HG03439 (cell line): ENCODE results near the gene MAP3K5.

Experiments
- ATAC-seq: cut with Tn5 transposase; IDR thresholded peaks from one replicate; pipeline ENCODE4 v1.9.1; 2021; ENCODE audit warnings: mild to moderate bottlenecking, moderate library complexity; ENCODE audit not compliant: unreplicated experiment

Gene MAP3K5

GRCh38 chr6:136548582-136549299 lies 243.5 kb downstream of the MAP3K5 start:
- ATAC-seq, result no peak

GRCh38 chr6:136547871-136548270 lies 244.4 kb downstream of the MAP3K5 start:
- no peak for ATAC-seq

DNA sequence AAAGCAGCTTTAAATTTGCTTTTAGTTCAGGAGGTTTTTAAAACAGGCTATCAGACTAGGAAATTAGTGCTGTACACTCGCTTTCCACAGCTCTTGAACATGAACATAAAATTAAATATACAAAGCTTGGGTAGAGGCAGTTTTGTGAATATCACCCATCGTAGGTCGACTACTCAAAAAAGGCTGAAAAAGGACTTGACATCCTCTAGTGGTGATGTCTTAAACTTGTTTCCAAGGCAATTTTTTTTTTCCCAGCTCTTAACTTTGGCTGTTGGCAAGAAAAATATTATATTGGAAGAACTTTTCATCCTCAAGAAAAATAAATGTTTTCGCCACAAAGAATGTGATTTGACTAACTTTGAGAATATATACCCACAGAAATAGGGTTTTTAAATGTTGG lies 244.9 kb downstream of the MAP3K5 start:
- ATAC-seq, result no peak

GRCh38 chr6:136546331-136546730 lies 245.9 kb downstream of the MAP3K5 start:
- no peak for ATAC-seq

DNA sequence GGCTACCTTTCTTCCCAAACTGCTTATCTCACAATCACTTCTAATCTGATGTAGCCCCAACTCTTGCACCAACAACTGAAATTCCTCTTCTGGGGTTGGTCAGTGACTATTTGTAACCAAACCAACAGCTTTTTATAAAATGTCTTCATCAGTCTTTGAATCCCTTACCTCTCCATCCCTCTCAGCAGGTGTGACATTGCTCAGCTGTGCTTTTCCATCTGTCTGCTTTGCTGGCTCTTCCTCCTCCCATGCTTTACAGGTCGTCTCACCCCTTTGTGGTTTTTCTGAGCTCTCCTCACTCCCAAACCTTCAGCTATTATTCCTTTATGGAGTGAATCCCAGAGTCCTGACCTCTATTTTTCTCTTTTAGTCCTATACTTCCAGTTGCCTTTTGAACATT lies 248.0 kb downstream of the MAP3K5 start:
- no peak for ATAC-seq

GRCh38 chr6:136541395-136541794 lies 250.9 kb downstream of the MAP3K5 start:
- ATAC-seq, result no peak

DNA sequence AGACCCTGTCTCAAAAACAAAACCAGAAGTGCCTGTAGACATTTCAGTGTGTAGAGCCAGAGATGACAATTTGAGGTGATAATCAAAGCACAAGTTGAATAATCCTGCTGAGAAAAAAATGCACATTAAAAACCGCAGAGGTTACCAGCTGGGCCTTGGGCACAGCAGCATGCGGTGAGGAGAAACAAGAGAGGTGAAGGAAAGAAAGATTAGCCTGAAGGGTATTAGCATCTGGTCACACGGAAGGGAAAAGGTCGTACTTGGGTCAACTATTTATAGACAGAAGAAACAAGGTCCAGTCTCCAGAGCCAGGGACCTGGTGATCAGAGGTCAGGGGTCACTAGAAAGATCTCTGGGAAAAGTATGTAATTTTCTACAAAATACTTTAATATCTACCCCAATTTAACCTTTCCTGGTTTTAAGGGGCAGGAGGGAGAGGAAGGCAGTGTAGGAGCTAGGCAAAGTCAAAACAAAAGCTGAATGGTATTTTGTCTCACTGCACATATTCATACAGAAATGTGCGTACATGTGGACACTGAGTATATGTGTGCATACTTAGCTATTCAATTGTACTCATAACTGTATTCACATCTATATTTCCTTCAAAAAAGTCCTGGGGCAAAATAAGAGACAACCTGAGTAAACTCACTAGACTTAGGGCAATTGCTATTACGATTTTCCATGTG lies 252.2 kb downstream of the MAP3K5 start:
- ATAC-seq, result no peak

DNA sequence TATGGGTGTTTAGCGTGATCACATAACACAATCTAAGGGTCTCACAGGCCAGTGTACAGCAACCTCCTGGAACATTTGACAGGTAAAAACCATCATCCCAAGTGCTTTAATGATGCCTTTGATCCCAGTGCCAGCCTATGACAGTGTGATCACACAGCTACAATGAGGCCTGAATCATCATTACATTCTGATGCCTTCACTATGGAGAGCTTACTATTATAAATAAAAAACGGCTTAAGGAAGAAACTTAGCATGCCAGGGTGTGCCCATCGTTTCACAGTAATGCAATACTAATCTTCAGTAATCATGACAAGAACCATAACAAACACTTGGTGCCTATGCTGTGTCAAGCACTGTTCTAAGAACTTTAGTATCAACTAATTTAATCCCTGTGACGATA lies 253.4 kb downstream of the MAP3K5 start:
- ATAC-seq, result no peak

GRCh38 chr6:136535880-136536650 lies 256.2 kb downstream of the MAP3K5 start:
- ATAC-seq, result no peak

DNA sequence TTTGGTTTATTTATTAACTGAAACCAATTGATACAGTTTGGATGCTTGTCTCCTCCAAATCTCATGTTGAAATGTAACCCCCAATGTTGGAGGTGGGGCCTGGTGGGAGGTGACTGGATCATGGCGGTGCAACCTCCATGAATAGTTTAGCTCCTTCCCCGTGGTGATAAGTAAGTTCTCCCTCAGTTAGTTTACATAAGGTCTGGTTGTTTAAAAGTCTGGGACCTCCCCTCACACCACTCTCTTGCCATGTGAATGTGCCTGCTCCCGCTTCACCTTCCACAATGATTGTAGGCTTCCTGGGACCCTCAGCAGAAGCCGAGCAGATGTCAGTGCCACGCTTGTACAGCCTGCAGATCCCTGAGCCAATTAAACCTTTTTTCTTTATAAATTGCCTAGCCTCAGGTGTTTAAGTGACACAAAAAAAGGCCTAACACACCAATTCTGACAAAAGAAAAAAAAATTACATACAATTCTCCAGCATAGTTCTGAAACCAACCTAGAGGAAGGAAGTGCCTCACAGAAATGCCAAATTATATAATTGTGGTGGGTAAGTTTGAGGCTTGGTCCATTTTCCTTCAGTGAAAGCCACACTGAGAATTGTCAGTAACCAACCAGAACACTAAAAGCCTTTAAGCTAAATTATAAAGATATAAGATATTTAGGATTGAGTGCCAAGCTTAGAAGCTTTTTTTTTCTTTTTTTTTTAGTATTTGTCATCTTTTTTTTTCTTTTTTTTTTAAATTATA lies 257.1 kb downstream of the MAP3K5 start:
- no peak for ATAC-seq

GRCh38 chr6:136534268-136534667 lies 258.0 kb downstream of the MAP3K5 start:
- ATAC-seq, result no peak

DNA sequence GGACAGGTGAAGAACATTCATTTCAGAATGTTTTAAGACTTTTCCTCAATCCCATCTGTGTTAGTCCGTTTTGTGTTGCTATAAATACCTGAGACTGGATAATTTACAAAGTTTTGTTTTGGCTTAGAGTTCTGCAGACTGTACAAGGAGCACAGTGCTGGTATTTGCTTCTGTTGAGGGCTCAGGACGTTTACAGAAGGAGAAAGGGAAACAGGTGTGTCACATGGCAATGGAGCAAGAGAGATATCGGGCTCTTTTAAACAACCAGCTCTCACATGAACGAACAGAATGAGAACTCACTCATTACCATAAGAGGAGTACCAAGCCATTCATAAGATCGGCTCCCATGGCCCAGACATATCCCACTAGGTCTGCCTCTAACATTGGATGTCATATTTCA lies 258.8 kb downstream of the MAP3K5 start:
- ATAC-seq, result no peak

DNA sequence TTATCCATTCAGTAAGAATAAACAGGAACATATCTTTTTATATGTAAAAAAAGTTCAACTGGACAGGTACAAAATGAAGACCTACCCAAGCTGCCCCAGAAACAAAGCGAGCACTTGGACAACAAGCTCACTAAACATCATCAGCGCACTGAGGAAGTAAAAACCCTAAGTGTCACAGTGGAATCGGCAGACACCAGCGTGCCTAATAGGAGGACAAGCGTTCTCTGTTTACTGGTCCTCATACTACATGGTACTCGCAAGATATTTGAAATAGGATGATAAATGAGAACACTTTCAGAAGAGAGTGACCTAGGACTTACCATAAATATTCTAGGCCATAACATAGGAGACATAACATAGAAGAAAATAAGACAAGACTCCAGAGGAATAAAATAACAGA lies 260.2 kb downstream of the MAP3K5 start:
- no peak for ATAC-seq

- ATAC-seq, result no peak
These were observed 262.6 kb downstream of the MAP3K5 start for GRCh38 chr6:136529710-136530109.

- no peak for ATAC-seq
These were observed 263.8 kb downstream of the MAP3K5 start for GRCh38 chr6:136528477-136528876.

- ATAC-seq, result no peak
These were observed 264.4 kb downstream of the MAP3K5 start for GRCh38 chr6:136527831-136528230.

GRCh38 chr6:136526937-136527336 lies 265.3 kb downstream of the MAP3K5 start:
- ATAC-seq, result no peak

GRCh38 chr6:136526196-136526930 lies 265.9 kb downstream of the MAP3K5 start:
- ATAC-seq, result no peak

- ATAC-seq, result no peak
These were observed 266.6 kb downstream of the MAP3K5 start for GRCh38 chr6:136525586-136526195.

GRCh38 chr6:136524936-136525413 lies 267.3 kb downstream of the MAP3K5 start:
- no peak for ATAC-seq
